ENCODE results near the gene SPINT3.
"Not testable (repeated sequence)": the region's sequence is repeated elsewhere in the genome, so short reads cannot be mapped to it uniquely, and the experiment has no call there.

Gene SPINT3

DNA sequence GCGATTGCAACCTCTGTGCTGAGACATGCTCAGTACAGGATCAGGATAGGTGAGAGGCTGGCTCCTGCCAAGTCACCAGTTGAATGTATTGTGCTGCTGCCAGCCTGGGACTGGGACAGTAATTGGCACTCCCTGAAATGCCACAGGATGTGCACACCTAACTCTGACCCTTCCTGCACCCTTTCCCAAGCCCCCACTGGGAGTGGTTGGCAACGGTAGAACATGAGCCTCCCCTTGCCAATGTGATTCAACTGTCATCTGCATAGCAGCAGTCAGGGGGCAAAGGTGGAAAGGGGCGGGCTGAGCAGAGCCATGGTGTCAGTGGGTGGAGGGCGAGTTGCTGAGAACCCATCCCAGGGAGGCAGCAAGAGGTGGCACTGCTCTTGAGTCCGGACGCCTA, 15.4 kb downstream of the SPINT3 start:
- Histone ChIP-seq H3K9ac (ENCODE audit: low read depth, low read length) (no peak overlapping the region), H3K36me3 (ENCODE audit: insufficient read depth, low read depth, low read length) (no peaks in the 10 kb centered on the region), H3K27me3 (ENCODE audit: insufficient read depth, low read length) (no peaks in the 10 kb centered on the region), H3K4me3 (ENCODE audit: low read length) (no peak overlapping the region), H3K27ac (ENCODE audit: low read length) (no peak overlapping the region), H3K9me3 (ENCODE audit: insufficient read depth, low read depth, low read length) (no peaks in the 10 kb centered on the region), H3K4me1 (ENCODE audit: insufficient read depth, low read length) (no peaks in the 10 kb centered on the region)

DNA sequence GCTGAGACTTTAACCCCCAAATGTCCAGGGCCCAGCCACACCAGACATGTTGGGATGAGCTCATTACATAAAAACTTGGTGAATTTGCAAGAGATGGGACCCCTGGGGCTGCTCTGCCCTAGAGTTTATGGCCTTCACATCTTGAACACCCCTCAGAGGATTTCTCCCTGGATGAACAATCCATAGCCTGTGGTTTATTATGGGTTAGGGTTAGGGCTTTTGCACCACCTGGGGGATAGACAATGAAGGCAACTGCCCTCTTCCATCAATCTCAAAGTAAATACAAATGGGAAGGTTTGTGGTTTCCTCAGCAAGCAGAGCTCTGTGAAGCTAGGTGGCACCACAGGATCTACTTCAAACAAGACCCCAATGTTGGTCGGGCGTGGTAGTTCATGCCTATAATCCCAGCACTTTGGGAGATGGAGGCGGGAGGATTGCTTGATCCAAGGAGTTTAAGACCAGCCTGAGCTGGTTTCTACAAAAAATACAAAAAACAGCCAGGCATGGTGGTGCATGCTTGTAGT, 17.4 kb downstream of the SPINT3 start:
- Histone ChIP-seq H3K4me3 (ENCODE audit: low read length) (no peak overlapping the region), H3K9me3 (ENCODE audit: insufficient read depth, low read depth, low read length) (no peaks in the 10 kb centered on the region), H3K4me1 (ENCODE audit: insufficient read depth, low read length) (no peaks in the 10 kb centered on the region), H3K27ac (ENCODE audit: low read length) (no peak overlapping the region), H3K27me3 (ENCODE audit: insufficient read depth, low read length) (no peaks in the 10 kb centered on the region), H3K9ac (ENCODE audit: low read depth, low read length) (no peak overlapping the region), H3K36me3 (ENCODE audit: insufficient read depth, low read depth, low read length) (no peaks in the 10 kb centered on the region)

DNA sequence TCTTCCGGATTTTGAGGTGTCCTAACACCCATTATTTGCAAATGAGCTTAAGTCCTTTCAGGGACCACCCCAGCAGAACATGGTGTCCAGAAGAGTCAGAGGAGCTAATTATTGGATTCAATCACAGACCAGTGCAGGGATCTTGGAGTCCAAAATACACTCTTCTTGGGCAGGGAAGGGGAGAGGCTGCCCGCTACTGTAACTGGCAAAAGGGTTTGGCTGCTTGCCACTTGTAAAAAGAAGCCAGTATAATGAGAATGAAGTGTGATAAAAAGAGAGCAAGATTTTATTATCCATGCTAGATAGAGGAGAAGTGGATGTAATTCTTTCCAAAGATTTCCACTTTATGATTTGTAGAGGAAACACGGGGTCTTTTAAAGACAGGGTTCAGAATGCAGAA, 19.3 kb downstream of the SPINT3 start:
- no peak overlapping the region for H3K9ac ChIP-seq (ENCODE audit: low read depth, low read length)
- no peak overlapping the region for H3K27ac ChIP-seq (ENCODE audit: low read length)
- no peak overlapping the region for H3K4me3 ChIP-seq (ENCODE audit: low read length)
- H3K36me3 ChIP-seq (ENCODE audit: insufficient read depth, low read depth, low read length) = no peaks in the 10 kb centered on the region
- H3K9me3 ChIP-seq (ENCODE audit: insufficient read depth, low read depth, low read length) = no peaks in the 10 kb centered on the region
- H3K27me3 ChIP-seq (ENCODE audit: insufficient read depth, low read length) = no peaks in the 10 kb centered on the region
- no peaks in the 10 kb centered on the region for H3K4me1 ChIP-seq (ENCODE audit: insufficient read depth, low read length)

DNA sequence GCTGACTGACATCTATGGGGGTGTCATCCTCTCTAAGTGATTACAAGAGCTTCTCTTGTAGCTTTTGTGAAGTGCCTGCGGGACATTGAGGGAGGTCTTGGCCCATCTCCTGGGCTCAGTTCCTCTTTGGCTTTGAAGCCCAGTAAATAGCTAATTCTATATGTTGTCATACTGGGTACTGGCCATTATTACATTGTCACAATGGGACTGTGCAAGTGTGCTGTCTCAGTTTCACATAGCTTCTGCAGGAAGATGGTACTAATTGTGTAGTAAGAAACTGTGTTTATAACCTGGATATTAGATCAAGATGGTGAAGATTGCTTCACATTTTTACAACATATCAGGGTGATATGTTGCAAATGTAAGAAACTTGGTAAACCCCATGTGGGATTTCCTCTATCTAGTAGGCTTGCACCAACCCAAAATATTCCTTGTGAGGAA, 19.9 kb downstream of the SPINT3 start:
- Histone ChIP-seq H3K9me3 (ENCODE audit: insufficient read depth, low read depth, low read length) (no peaks in the 10 kb centered on the region), H3K27me3 (ENCODE audit: insufficient read depth, low read length) (no peaks in the 10 kb centered on the region), H3K27ac (ENCODE audit: low read length) (no peak overlapping the region), H3K4me1 (ENCODE audit: insufficient read depth, low read length) (no peaks in the 10 kb centered on the region), H3K4me3 (ENCODE audit: low read length) (no peak overlapping the region), H3K9ac (ENCODE audit: low read depth, low read length) (no peak overlapping the region), H3K36me3 (ENCODE audit: insufficient read depth, low read depth, low read length) (no peaks in the 10 kb centered on the region)

DNA sequence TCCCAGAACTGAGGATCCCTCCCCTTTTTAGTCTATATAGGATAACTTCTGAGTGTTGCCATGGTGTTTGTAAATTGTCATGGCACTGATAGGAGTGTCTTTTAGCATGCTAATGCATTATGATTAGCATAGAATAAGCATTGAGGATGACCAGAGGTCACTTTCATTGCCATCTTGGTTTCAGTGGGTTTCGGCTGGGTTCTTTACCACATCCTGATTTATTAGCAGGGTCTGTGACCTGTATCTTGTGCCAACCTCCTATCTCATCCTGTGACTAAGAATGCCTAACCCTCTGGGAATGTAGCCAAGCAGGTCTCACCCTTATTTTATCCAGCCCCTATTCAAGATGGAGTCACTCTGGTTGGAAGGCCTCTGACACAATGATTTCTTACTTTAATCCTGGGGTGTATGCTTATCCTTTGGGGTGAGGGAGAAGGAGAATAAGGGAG, 26.3 kb downstream of the SPINT3 start:
- Histone ChIP-seq H3K9ac (ENCODE audit: low read depth, low read length) (no peak overlapping the region), H3K4me3 (ENCODE audit: low read length) (no peak overlapping the region), H3K36me3 (ENCODE audit: insufficient read depth, low read depth, low read length) (no peaks in the 10 kb centered on the region), H3K9me3 (ENCODE audit: insufficient read depth, low read depth, low read length) (no peaks in the 10 kb centered on the region), H3K27ac (ENCODE audit: low read length) (no peak overlapping the region), H3K27me3 (ENCODE audit: insufficient read depth, low read length) (no peaks in the 10 kb centered on the region), H3K4me1 (ENCODE audit: insufficient read depth, low read length) (peaks cover 21% of the 10 kb centered on the region; the same call in 1 of the 2 replicates)

DNA sequence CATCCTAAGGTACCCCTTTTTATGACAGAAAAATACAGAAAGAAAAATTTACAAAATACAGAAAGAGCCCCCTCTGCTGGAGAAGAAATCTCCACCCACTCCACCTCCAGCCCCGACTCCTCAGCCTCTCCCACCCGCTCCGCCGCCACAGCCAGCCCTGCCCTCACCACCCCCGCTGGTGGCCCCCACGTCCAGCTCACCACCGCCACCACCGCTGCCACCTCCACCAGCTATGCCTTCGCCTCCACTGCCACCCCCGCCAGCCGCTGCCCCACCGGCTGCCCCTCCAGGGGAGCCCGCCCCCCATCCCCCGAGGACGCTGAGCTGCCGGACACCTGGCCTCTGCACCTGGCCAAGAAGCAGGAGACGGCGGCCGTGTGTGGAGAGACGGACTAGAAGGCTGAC, 28.2 kb downstream of the SPINT3 start:
- Histone ChIP-seq H3K4me1 (ENCODE audit: insufficient read depth, low read length) (peaks cover 21% of the 10 kb centered on the region; the same call in 1 of the 2 replicates), H3K27me3 (ENCODE audit: insufficient read depth, low read length) (no peaks in the 10 kb centered on the region), H3K4me3 (ENCODE audit: low read length) (peak overlapping the region; percentile 60; the same call in 1 of the 2 replicates), H3K27ac (ENCODE audit: low read length) (no peak overlapping the region), H3K9ac (ENCODE audit: low read depth, low read length) (no peak overlapping the region; the same call in 1 of the 2 replicates), H3K9me3 (ENCODE audit: insufficient read depth, low read depth, low read length) (no peaks in the 10 kb centered on the region), H3K36me3 (ENCODE audit: insufficient read depth, low read depth, low read length) (no peaks in the 10 kb centered on the region)

DNA sequence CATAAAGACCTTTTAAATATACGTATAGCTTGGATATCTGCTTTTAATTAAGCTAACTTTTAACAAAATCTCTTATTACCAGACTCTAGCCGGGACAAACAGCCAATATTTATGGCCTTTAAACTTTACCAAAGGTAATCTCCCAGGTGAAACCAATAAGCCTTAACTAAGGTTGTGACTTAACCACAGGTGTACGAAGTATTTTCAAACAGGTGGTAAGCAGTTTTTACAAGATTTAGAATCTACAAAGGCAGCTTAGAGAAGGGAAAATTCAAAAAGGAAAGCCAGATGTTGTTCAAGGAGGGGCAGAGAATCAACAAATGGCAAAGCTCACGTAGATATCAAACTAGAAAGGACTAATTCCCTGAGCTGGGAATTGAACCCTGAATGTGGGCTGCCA, 30.0 kb downstream of the SPINT3 start:
- Histone ChIP-seq H3K36me3 (ENCODE audit: insufficient read depth, low read depth, low read length) (peaks cover 6% of the 10 kb centered on the region), H3K9ac (ENCODE audit: low read depth, low read length) (no peak overlapping the region), H3K4me3 (ENCODE audit: low read length) (no peak overlapping the region), H3K4me1 (ENCODE audit: insufficient read depth, low read length) (peaks cover 21% of the 10 kb centered on the region; the same call in 1 of the 2 replicates), H3K27me3 (ENCODE audit: insufficient read depth, low read length) (no peaks in the 10 kb centered on the region), H3K27ac (ENCODE audit: low read length) (no peak overlapping the region), H3K9me3 (ENCODE audit: insufficient read depth, low read depth, low read length) (no peaks in the 10 kb centered on the region)

DNA sequence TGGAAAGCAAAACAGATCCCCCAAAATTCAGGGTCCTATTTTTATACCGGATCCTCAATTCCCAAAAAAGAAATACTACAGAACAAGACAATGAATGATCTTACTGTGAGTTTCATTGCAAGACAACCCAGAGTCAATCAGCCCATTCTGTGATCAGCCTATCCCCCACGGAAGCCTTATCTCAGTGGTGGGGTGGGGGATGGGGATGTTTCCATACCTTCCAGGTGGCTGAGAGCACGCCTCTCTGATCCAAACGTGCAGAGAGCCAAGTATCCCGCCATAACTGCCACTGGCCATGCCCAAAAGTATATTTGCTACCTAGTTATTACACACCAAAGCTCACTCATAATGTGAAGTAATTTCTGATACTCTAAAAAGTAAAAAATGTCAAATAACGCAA, 30.7 kb downstream of the SPINT3 start:
- H3K27ac ChIP-seq (ENCODE audit: low read length) = no peak overlapping the region
- peaks cover 21% of the 10 kb centered on the region; the same call in 1 of the 2 replicates for H3K4me1 ChIP-seq (ENCODE audit: insufficient read depth, low read length)
- H3K27me3 ChIP-seq (ENCODE audit: insufficient read depth, low read length) = no peaks in the 10 kb centered on the region
- H3K36me3 ChIP-seq (ENCODE audit: insufficient read depth, low read depth, low read length) = peaks cover 6% of the 10 kb centered on the region
- H3K9ac ChIP-seq (ENCODE audit: low read depth, low read length) = peak overlapping the region; percentile 10; the same call in 1 of the 2 replicates
- H3K9me3 ChIP-seq (ENCODE audit: insufficient read depth, low read depth, low read length) = no peaks in the 10 kb centered on the region
- no peak overlapping the region for H3K4me3 ChIP-seq (ENCODE audit: low read length)

DNA sequence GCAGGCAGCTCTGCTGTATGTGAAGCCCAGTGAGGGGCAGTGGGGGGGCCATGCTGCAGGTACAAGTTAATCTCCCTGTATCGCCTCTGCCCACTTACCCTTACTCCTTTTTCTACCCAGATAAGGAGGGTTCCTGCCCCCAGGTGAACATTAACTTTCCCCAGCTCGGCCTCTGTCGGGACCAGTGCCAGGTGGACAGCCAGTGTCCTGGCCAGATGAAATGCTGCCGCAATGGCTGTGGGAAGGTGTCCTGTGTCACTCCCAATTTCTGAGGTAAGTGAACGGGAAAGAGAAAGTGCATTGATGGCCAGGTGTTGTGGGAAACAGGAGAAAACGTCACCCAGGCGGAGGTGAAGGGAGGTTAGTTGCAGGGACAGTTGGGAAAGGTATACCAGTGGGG, 35.6 kb downstream of the SPINT3 start:
- H3K4me3 ChIP-seq (ENCODE audit: low read length) = no peak overlapping the region
- no peaks in the 10 kb centered on the region for H3K9me3 ChIP-seq (ENCODE audit: insufficient read depth, low read depth, low read length)
- H3K4me1 ChIP-seq (ENCODE audit: insufficient read depth, low read length) = peaks cover 7% of the 10 kb centered on the region; the same call in 1 of the 2 replicates
- peaks cover 6% of the 10 kb centered on the region for H3K36me3 ChIP-seq (ENCODE audit: insufficient read depth, low read depth, low read length)
- no peak overlapping the region for H3K27ac ChIP-seq (ENCODE audit: low read length)
- no peaks in the 10 kb centered on the region for H3K27me3 ChIP-seq (ENCODE audit: insufficient read depth, low read length)
- H3K9ac ChIP-seq (ENCODE audit: low read depth, low read length) = no peak overlapping the region

DNA sequence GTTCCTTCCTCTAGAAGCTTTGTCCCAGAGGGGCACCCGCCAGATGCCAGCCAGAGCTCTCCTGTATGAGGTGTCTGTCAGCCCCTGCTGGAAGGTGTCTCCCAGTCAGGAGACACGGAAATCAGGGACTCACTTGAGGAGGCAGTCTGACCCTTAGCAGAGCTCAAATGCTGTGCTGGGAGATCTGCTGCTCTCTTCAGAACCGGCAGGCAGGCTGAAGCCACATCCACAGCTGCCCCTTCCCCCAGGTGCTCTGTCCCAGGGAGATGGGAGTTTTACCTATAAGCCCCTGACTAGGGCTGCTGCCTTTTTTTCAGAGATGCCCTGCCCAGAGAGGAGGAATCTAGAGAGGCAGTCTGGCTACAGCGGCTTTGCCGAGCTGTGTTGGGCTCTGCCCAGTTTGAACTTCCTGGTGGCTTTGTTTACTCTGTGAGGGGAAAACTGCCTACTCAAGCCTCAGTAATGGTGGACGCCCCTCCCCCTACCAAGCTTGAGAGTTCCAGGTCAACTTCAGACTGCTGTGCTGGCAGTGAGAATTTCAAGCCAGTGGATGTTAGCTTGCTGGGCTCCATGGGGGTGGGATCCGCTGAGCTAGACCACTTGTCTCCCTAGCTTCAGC, 37.8 kb downstream of the SPINT3 start:
- H3K4me3 ChIP-seq (ENCODE audit: low read length); H3K4me1 ChIP-seq (ENCODE audit: insufficient read depth, low read length); H3K9ac ChIP-seq (ENCODE audit: low read depth, low read length); H3K36me3 ChIP-seq (ENCODE audit: insufficient read depth, low read depth, low read length); H3K27ac ChIP-seq (ENCODE audit: low read length); H3K9me3 ChIP-seq (ENCODE audit: insufficient read depth, low read depth, low read length); H3K27me3 ChIP-seq (ENCODE audit: insufficient read depth, low read length): not testable (repeated sequence)

DNA sequence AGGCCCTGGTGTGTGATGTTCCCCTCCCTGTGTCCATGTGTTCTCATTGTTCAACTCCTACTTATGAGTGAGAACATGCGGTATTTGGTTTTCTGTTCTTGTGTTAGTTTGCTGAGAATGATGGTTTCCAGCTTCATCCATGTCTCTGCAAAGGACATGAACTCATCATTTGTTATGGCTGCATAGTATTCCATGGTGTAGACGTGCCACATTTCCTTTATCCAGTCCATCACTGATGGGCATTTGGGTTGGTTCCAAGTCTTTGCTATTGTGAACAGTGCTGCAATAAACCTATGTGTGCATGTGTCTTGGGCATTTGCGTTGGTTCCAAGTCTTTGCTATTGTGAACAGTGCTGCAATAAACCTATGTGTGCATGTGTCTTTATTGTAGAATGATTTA, 43.1 kb downstream of the SPINT3 start:
- H3K4me3 ChIP-seq (ENCODE audit: low read length); H3K4me1 ChIP-seq (ENCODE audit: insufficient read depth, low read length); H3K36me3 ChIP-seq (ENCODE audit: insufficient read depth, low read depth, low read length); H3K27ac ChIP-seq (ENCODE audit: low read length); H3K9me3 ChIP-seq (ENCODE audit: insufficient read depth, low read depth, low read length); H3K9ac ChIP-seq (ENCODE audit: low read depth, low read length): not testable (repeated sequence)
- H3K27me3 ChIP-seq (ENCODE audit: insufficient read depth, low read length) = peaks cover 36% of the 10 kb centered on the region

DNA sequence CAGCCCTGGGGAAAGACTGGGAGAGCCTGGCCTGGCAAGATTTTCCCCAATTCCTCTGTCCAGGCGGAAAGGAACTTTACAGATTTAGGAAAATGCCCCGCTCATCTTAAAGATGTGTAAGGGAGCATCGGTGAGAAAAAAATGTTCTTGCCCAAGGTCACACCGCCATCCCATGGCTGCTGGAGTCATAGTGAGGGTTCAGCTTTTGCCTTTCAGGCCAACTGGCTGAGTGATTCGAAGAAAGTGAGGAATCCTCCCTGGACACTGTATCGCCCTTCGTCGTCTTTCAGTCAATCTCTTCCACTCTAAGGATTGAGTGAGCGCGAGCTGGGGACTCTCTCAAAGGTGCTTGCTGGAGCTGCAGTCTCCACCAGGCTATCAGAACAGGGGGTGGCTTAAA, 44.5 kb downstream of the SPINT3 start:
- Histone ChIP-seq H3K36me3 (ENCODE audit: insufficient read depth, low read depth, low read length) (no peaks in the 10 kb centered on the region), H3K4me1 (ENCODE audit: insufficient read depth, low read length) (peaks cover 5% of the 10 kb centered on the region; the same call in 1 of the 2 replicates), H3K27me3 (ENCODE audit: insufficient read depth, low read length) (peaks cover 36% of the 10 kb centered on the region), H3K4me3 (ENCODE audit: low read length) (peak overlapping the region; percentile 83), H3K27ac (ENCODE audit: low read length) (no peak overlapping the region), H3K9me3 (ENCODE audit: insufficient read depth, low read depth, low read length) (no peaks in the 10 kb centered on the region), H3K9ac (ENCODE audit: low read depth, low read length) (peak overlapping the region; percentile 62; the same call in 1 of the 2 replicates)

All from iPS-20b (cell line).